H1 (cell line): ENCODE measurements around the gene TNIP3.

Experiments
- CBX8 ChIP-seq: fragments of 300-800, 300-1000 bp; sonication (generic); IDR thresholded peaks from 2 replicates; pipeline ENCODE4 v1.7.1; 2016; ENCODE audit warnings: low read depth, low read length, borderline replicate concordance
- CREB1 ChIP-seq: IDR thresholded peaks from 2 replicates; pipeline ENCODE4 v1.6.1; 2012; ENCODE audit warnings: inconsistent platforms
- EGR1 ChIP-seq: IDR thresholded peaks from 2 replicates; pipeline ENCODE4 v1.6.1; 2011; ENCODE audit warnings: low read depth, low read length, borderline replicate concordance
- EP300 ChIP-seq, 2 experiments: IDR thresholded peaks; 1 replicate in 1 of 2; 2 replicates in 1 of 2; pipeline ENCODE4 v1.6.1; 2011 to 2012; ENCODE audit warnings: low read depth in 2 of 2, low read length in 2 of 2, mild to moderate bottlenecking in 2 of 2, borderline replicate concordance in 1 of 2, inconsistent platforms in 1 of 2, moderate library complexity in 1 of 2
- EZH2 ChIP-seq: fragments of 200-600 bp; sonication (generic); IDR thresholded peaks from 2 replicates; pipeline ENCODE4 v1.7.1; 2012; ENCODE audit warnings: low read depth, mild to moderate bottlenecking, moderate library complexity, low read length, inconsistent platforms; ENCODE audit not compliant: severe bottlenecking
- POLR2A ChIP-seq, 2 experiments: IDR thresholded peaks; 1 replicate in 1 of 2; 2 replicates in 1 of 2; pipeline ENCODE4 v1.6.1; 2011; ENCODE audit warnings: low read depth in 2 of 2, low read length in 2 of 2, mild to moderate bottlenecking in 2 of 2; ENCODE audit errors: control extremely low read depth in 1 of 2
- POLR2AphosphoS5 ChIP-seq: IDR thresholded peaks from 2 replicates; pipeline ENCODE4 v1.6.1; 2011; ENCODE audit warnings: low read depth, low read length
- POU5F1 ChIP-seq: IDR thresholded peaks from 2 replicates; pipeline ENCODE4 v1.6.1; 2011; ENCODE audit warnings: low read depth, mild to moderate bottlenecking, low read length, moderate library complexity
- SIRT6 ChIP-seq: IDR thresholded peaks from one replicate; pipeline ENCODE4 v1.7.1; 2012; ENCODE audit warnings: low read length, inconsistent platforms
- SIX5 ChIP-seq: IDR thresholded peaks from 2 replicates; pipeline ENCODE4 v1.6.1; 2011; ENCODE audit warnings: mild to moderate bottlenecking, low read depth, low read length
- YY1 ChIP-seq: IDR thresholded peaks from 2 replicates; pipeline ENCODE4 v1.6.1; 2011; ENCODE audit warnings: low read depth, mild to moderate bottlenecking, low read length
- TF ChIP-seq, protein P1 (sequence below), 3 experiments: IDR thresholded peaks; 1 replicate in 2 of 3; 2 replicates in 1 of 3; pipeline versions ENCODE4 v1.5.1 to v1.6.1; 2011; ENCODE audit warnings: low read length in 3 of 3, mild to moderate bottlenecking in 3 of 3, inconsistent platforms in 2 of 3, low read depth in 1 of 3, moderate library complexity in 1 of 3; ENCODE audit not compliant: insufficient read depth in 1 of 3; ENCODE audit errors: control extremely low read depth in 1 of 3
- TF ChIP-seq, protein P2 (sequence below): IDR thresholded peaks from 2 replicates; pipeline ENCODE4 v1.6.1; 2012; ENCODE audit warnings: inconsistent platforms
- TF ChIP-seq, protein P3 (sequence below): IDR thresholded peaks from 2 replicates; pipeline ENCODE4 v1.6.1; 2011; ENCODE audit warnings: low read length, improper control_type of control experiment

DNA sequence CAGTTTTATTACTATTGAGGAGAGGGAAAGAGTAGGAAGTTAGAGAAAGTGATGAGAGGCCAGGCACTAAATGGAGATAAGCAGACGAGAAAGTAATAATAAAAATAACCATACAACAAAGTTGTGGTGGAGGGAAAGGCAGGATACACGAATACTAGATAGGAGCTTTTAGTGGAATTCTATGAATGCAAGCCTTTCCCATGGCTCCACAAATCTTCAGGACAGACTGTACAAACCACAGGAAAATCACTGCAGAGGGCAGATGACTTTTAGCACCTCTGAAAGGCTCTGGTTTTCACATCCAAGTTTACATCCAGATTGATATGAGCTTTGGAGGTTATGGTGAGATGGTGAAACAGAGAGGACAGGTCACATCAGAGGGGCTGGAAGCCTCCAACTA is 41.5 kb downstream of the TNIP3 start:
- TF ChIP-seq, protein P1, sequence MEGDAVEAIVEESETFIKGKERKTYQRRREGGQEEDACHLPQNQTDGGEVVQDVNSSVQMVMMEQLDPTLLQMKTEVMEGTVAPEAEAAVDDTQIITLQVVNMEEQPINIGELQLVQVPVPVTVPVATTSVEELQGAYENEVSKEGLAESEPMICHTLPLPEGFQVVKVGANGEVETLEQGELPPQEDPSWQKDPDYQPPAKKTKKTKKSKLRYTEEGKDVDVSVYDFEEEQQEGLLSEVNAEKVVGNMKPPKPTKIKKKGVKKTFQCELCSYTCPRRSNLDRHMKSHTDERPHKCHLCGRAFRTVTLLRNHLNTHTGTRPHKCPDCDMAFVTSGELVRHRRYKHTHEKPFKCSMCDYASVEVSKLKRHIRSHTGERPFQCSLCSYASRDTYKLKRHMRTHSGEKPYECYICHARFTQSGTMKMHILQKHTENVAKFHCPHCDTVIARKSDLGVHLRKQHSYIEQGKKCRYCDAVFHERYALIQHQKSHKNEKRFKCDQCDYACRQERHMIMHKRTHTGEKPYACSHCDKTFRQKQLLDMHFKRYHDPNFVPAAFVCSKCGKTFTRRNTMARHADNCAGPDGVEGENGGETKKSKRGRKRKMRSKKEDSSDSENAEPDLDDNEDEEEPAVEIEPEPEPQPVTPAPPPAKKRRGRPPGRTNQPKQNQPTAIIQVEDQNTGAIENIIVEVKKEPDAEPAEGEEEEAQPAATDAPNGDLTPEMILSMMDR (IDR thresholded peaks at IDR 0.05; ENCODE audit: control extremely low read depth in 1 of 3, insufficient read depth in 1 of 3, low read depth in 1 of 3, low read length in 3 of 3) = no peak
- TF ChIP-seq CBX8 (no peak), EP300 (IDR thresholded peaks at IDR 0.05; ENCODE audit: borderline replicate concordance in 1 of 2, low read depth in 2 of 2, low read length in 2 of 2) (no peak), SIRT6 (no peak), EGR1 (no peak), POLR2A (IDR thresholded peaks at IDR 0.05; ENCODE audit: control extremely low read depth in 1 of 2, low read depth in 2 of 2, low read length in 2 of 2) (no peak), EZH2 (no peak), POLR2AphosphoS5 (no peak), SIX5 (no peak), YY1 (no peak), POU5F1 (no peak), CREB1 (no peak)
- TF ChIP-seq, protein P2, sequence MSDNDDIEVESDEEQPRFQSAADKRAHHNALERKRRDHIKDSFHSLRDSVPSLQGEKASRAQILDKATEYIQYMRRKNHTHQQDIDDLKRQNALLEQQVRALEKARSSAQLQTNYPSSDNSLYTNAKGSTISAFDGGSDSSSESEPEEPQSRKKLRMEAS = no peak
- TF ChIP-seq, protein P3, sequence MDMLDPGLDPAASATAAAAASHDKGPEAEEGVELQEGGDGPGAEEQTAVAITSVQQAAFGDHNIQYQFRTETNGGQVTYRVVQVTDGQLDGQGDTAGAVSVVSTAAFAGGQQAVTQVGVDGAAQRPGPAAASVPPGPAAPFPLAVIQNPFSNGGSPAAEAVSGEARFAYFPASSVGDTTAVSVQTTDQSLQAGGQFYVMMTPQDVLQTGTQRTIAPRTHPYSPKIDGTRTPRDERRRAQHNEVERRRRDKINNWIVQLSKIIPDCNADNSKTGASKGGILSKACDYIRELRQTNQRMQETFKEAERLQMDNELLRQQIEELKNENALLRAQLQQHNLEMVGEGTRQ = no peak
